Peyer's patch (tissue), 4 donors: ENCODE data around the gene CCDC150.

ENCODE experiments used
- POLR2A ChIP-seq, 2 donors: fragments of 450-650 bp; IDR thresholded peaks; one replicate each; pipeline ENCODE4 v1.5.1; 2017; ENCODE audit warnings: antibody characterized with exemption in 2 of 2, mild to moderate bottlenecking in 2 of 2, moderate library complexity in 2 of 2
- TF ChIP-seq, protein P1 (sequence below), 6 experiments: fragments of 450-650 bp in 4 of 6; fragments of 200-600 bp in 2 of 6; sonication (generic) in 1 of 6; IDR thresholded peaks; one replicate each; pipeline ENCODE4 v1.5.1; 2017 to 2019; ENCODE audit warnings: antibody characterized with exemption in 6 of 6, mild to moderate bottlenecking in 3 of 6, moderate library complexity in 1 of 6

DNA sequence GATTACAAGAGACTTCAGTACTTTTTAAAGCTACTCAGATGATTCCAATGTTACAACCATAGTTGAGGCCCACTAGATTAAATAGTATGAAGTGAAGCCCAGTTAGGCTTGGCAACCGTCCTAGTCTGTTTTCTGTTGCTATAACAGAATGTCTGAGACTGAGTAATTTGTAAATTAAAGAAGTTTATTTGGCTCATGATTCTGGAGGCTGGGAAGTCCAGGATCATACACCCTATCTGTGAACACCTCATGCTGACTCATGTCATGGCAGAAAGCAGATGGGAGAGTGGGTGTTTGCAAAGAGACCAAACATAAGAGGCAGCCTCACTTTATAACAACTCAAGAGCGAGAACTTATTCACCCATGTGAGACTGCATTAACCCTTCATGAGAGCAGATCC, 63.1 kb downstream of the CCDC150 start:
- TF ChIP-seq, protein P1, sequence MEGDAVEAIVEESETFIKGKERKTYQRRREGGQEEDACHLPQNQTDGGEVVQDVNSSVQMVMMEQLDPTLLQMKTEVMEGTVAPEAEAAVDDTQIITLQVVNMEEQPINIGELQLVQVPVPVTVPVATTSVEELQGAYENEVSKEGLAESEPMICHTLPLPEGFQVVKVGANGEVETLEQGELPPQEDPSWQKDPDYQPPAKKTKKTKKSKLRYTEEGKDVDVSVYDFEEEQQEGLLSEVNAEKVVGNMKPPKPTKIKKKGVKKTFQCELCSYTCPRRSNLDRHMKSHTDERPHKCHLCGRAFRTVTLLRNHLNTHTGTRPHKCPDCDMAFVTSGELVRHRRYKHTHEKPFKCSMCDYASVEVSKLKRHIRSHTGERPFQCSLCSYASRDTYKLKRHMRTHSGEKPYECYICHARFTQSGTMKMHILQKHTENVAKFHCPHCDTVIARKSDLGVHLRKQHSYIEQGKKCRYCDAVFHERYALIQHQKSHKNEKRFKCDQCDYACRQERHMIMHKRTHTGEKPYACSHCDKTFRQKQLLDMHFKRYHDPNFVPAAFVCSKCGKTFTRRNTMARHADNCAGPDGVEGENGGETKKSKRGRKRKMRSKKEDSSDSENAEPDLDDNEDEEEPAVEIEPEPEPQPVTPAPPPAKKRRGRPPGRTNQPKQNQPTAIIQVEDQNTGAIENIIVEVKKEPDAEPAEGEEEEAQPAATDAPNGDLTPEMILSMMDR (IDR thresholded peaks at IDR 0.05) = no peak
- TF ChIP-seq POLR2A (IDR thresholded peaks at IDR 0.05) = no peak
